HG02763 (cell line): ENCODE measurements around the gene CCL5.
A peak's percentile ranks its signal among the peaks of the same experiment; 100 is the strongest.

Experiments
- ATAC-seq: cut with Tn5 transposase; IDR thresholded peaks from one replicate; pipeline ENCODE4 v1.9.1; 2021; ENCODE audit warnings: mild to moderate bottlenecking, moderate library complexity; ENCODE audit not compliant: unreplicated experiment

CCL5 gene

GRCh38 chr17:35879773-35880654, at the start of gene CCL5:
TSS of gene CCL5 (minus strand) at chr17:35880360.
- peak; percentile 89 for ATAC-seq

GRCh38 chr17:35927714-35928113, 47.6 kb upstream of the CCL5 start:
- ATAC-seq, result no peak

GRCh38 chr17:35923609-35924114, 43.5 kb upstream of the CCL5 start:
- ATAC-seq, result no peak

GRCh38 chr17:35920229-35920628, 40.1 kb upstream of the CCL5 start:
- ATAC-seq, result no peak

GRCh38 chr17:35918665-35919064, 38.5 kb upstream of the CCL5 start:
- no peak for ATAC-seq

- ATAC-seq, result no peak
These were observed 37.5 kb upstream of the CCL5 start for GRCh38 chr17:35917519-35918213.

GRCh38 chr17:35915153-35915964, 35.2 kb upstream of the CCL5 start:
- ATAC-seq, result no peak

GRCh38 chr17:35914354-35914753, 34.2 kb upstream of the CCL5 start:
- ATAC-seq, result no peak

- no peak for ATAC-seq
These were observed 33.4 kb upstream of the CCL5 start for GRCh38 chr17:35913609-35914008.

GRCh38 chr17:35912942-35913341, 32.8 kb upstream of the CCL5 start:
- no peak for ATAC-seq

- ATAC-seq, result no peak
These were observed 32.3 kb upstream of the CCL5 start for GRCh38 chr17:35912339-35912912.

- ATAC-seq, result no peak
These were observed 29.2 kb upstream of the CCL5 start for GRCh38 chr17:35909408-35909807.

- ATAC-seq, result no peak
These were observed 27.5 kb upstream of the CCL5 start for GRCh38 chr17:35907691-35908090.

GRCh38 chr17:35906926-35907637, 26.9 kb upstream of the CCL5 start:
- ATAC-seq, result no peak

- ATAC-seq, result no peak
These were observed 26.2 kb upstream of the CCL5 start for GRCh38 chr17:35906191-35906925.

- ATAC-seq, result no peak
These were observed 23.3 kb upstream of the CCL5 start for GRCh38 chr17:35903451-35903850.

GRCh38 chr17:35901631-35902175, 21.5 kb upstream of the CCL5 start:
- no peak for ATAC-seq

- no peak for ATAC-seq
These were observed 20.7 kb upstream of the CCL5 start for GRCh38 chr17:35900708-35901480.
